GM21786 (cell line): Measurements from ENCODE around the gene SLC19A2.

Experiments used
- ATAC-seq: cut with Tn5 transposase; IDR thresholded peaks from one replicate; pipeline ENCODE4 v1.9.1; 2021; ENCODE audit not compliant: unreplicated experiment

SLC19A2 gene

DNA sequence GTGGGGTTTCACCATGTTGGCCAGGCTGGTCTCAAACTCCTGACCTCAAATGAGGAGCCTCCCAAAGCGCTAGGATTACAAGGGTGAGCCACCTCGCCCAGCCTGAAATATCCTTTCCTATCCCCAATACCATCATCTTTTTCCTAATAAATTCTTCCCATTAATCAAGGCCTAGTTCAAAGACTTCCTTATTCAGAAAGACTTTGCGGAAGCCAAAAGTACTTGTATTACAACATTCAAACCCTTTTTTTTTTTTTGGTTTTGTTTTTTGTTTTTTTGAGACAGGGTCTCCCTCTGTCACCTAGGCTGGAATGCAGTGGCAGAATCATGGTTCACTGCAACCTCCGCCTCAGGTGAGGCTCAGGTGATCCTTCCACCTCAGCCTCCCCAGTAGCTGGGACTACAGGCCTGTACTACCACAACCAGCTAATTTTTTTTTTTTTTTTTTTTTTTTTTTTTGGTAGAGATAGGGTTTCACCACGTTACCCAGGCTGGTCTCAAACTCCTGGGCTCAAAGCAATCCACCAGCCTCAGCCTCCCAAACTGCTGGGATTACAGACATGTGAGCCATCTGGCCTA lies 7.6 kb downstream of the SLC19A2 start:
- ATAC-seq, result no peak

DNA sequence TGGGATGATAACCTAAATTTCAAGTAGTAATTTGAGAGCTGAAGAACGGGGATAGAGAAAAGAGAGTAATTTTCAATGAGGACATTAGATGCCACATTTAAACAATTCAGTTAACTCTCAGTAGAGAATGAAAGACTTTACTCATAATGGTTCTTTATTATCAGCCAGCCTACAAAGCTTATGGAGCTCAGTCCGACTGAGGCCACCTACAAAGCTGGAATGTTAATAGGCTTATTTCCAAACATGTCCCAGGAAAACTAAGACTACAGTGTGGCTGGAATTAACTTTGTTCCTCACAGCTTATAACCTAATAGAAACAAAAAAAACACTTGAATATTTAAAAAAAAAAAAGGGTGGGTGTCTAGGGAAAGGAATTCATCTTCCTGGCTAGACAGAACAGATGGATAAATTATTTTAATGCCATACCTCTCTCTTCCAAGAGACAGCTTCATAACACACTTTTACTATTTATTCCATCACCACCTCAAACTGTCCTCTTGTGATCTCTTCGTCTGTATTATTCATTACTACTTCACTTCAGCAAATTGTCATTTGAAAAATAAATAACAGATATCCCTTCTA lies 9.8 kb downstream of the SLC19A2 start:
- no peak for ATAC-seq

DNA sequence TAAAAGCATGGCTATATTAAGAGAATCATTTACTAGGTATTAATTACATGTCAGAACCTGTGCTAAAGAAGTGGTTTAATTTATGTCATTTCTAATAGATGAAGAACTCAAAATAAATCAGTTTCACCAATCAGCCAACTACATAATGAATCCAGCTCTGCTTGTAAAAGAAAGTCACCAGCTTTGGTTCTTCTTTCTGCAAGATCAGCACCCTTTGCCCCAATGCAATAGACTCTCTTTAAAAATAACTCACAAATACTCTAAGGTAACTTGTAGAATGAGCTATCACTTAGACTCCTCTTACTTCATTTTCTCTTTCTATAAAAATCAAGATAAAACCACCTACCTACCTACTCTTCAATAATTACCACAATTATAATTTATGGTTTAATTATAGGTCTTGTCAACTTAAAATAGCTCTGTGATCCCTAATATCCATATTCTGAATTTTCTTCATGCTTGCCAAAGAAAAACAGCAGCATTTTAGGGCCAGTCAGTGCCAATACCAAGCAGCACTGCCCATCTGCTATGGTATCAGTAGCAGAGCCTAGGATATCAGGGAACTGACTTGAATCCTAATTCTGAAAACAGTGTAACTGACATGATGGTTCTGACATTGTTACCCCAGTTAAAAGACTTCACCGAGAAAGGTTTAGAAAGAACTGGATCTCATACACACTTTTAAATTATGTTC lies 11.3 kb downstream of the SLC19A2 start:
- ATAC-seq, result no peak

DNA sequence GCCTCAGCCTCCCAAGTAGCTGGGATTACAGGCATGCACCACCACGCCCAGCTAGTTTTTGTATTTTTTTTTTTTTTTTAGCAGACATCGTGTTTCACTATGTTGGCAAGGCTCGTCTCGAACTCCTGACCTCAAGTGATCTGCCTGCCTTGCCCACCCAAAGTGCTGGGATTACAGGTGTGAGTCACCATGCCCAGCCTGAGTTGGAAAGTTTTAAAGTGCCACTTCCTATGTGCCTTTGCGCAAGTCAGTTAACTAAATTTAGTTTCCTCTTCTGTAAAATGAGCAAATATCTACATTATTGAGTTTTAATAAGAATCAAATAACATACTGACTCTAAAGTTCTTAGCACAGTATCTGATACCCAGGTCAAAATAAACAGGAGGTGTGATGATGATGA lies 12.4 kb downstream of the SLC19A2 start:
- ATAC-seq, result no peak

DNA sequence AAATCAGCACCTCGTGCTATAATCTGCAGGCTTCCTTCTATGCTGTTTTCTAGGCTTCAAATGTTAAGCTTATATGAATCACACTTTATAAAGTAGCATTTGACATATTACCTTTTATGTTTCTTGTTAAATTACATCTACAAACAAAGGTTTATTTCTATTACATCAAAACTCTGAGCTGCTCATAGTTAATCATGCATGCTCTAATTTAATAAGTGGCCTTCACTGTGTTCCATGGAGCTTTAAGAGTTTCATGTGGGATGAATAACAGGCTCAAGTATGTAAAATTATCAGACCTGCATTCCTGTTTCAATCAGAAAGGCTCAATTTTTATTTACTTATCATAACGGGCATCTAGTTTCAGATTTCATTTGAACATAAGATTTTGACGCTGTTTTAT lies 13.0 kb downstream of the SLC19A2 start:
- no peak for ATAC-seq

DNA sequence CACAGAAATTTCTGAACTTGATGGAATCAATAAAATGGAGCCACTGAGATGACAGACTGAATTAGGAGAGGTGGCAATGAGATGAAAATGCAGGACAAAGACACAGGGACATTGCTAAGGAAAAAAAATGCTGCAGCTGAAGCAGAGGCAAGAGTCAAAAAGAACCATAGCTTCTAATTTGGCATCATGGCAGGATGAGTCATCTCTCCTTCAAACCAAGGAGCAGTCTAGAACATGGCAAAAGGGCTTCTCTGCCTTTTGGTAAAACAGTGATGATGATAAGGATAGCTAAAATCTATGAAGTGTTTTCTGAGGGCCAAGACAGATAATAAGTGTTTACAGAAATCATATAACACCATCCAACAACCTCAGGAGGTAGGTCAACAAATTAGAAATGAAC lies 16.8 kb downstream of the SLC19A2 start:
- no peak for ATAC-seq

DNA sequence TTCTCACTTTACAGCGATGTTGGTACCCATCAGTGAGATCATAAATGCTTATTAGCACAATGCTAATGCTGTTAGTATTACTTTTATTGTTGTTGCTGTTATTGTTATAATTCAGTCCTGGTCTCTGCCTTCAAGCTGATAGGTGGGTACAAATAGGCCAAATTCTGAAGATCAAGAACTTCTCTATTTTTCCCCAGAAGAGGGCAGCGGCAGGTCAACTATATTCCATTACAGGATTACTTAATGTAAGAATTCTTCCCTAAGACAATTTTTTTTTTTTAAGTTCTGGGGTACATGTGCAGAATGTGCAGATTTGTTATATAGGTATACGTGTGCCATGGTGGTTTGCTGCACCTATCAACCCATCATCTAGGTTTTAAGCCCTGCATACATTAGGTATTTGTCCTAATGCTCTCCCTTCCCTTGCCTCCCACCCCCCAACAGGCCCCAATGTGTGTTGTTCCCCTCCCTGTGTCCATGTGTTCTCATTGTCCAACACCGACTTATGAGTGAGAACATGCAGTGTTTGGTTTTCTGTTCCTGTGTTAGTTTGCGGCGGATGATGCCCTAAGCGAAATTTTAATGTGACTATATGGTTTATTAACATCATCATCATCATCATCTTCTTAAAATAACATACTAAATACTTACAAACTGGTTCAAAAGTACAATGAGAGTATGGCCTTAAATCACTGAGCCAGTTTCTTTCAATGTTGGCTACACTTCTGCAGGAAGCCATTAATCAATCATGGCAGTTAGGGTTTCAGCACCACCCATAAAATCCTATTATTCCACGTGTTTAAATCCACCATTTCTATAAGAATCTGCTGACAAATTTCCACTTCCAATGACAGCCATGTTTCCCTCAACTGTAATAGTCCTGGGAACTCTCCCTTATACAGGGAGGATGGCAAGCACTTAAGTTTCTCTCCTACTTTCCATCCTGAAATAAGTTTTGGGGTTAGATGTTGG lies 19.2 kb downstream of the SLC19A2 start:
- ATAC-seq, result no peak

DNA sequence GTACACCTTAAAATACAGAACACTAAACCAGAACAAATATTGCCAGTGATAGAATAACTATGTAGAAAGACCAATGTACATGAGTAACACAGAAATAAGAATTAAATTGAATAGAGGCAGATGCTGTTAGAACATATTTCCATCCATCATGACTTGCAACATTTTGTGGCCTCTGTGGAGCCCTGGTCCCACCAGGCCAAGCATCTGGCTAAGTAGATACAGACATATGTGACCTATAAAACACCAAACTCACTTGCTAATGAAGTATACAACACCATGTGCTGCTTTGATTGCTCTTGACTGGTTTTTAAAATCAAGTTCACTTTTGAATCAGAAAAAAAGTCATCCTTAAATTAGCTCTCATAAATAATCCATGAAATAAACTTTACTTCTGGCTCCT lies 20.5 kb downstream of the SLC19A2 start:
- ATAC-seq, result no peak

DNA sequence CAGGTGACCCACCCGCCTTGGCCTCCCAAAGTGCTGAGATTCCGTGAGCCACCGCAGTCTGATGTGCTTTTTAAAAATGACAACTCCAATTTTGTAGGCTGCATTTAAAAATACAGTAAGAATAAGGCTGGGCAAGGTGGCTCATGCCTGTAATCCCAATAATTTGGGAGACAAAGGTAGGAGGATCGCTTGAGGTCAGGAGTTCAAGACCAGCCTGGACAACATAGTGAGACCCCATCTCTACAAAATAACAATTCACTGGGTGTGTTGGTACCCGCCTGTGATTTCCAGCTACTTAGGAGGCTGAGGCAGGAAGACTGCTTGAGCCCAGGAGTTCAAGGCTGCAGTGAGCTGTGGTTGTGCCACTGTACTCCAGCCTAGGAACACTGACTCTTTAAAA lies 23.4 kb downstream of the SLC19A2 start:
- ATAC-seq, result no peak

DNA sequence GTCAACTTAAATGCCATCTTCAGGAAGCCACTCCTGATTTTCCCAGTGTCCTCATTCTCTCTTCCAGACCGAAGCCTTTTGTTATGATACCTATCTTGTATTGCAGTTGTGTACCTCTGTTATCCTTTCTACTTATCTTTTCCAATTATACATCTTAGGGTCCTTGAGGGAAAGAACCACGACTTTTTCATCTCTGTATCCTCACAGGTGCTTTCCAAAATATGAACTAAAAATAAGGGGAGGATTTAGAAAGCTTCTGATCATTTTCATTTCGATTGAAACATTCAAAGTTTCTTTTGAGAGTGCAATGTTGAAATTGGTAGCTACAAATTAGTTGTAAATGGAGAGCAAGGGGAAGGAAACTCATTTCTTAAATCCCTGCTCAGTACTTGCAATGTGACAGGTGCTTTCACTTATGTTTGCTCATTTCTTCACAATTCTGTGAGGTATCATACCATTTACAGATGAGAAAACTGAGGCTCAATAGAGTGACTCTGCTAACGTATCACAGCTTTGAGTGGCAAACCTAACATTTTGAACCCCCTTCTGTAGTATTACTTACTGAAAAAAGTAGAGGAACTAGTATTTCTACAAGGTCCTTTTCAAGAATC lies 24.2 kb downstream of the SLC19A2 start:
- no peak for ATAC-seq

DNA sequence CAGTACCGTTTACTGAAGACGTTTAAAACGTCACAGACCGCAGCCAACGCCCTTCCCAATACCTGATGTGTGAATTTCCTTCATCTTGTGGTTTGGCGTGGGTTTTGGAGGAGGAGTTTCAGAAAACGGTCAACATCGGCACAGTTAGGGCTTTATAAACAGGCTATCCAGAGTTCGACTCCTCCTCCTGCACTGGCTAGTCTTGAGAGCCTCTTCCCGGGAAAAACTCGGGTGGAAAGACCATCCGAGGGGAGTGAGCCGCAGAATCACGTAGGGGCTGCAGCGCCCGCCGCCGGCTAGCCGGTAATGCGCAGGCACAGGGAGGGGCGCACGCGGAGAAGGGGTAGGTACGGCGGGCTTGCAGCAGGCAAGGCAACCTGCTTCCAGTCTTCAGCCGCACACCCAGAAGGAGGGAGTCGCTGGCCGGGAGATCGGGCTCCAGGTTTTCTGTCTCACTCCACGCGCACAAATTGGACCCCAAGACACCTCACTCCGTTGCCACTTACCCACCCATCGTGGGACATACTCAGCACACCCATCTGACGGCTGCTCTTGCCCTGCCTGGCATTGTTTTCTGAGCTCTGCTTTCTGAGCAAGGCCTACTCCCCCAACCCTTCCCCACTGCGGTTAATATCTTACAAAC lies 25.4 kb downstream of the SLC19A2 start:
- no peak for ATAC-seq

DNA sequence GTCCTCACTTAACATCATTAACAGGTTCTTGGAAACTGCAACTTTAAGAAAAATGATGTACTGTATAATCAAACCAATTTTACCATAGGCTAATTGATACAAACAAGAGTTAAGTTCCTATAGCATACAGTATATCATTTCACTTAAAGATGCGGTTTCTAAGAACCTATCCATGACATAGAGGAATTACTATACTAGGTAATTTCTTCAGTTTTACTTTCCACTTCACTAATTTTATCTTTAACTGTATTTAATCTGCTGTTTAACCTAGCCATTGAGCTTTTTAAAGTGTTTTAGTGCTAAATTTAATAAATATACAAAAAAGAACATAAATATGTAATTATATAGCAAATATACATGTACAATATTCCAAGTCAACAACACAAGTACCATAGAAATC lies 28.3 kb downstream of the SLC19A2 start:
- no peak for ATAC-seq

DNA sequence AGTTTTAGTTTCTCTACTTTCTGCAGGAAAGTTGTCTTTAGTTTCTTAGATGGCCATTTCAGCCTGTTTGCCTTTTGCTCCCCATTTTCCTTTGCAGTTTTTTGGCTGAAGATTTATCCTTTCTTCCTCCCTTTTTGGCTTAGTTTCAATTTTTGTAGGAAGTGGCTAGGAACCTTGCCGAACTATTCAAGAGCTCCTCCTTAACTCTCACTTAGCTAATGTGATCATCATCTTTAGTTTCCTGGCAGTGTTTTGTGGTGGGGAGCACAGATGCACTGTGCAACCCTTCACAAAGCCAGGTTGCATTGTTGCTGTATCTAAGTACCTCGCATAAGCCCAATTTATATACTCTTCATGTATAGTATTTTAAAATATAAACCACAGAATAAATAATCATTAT lies 29.7 kb downstream of the SLC19A2 start:
- no peak for ATAC-seq

DNA sequence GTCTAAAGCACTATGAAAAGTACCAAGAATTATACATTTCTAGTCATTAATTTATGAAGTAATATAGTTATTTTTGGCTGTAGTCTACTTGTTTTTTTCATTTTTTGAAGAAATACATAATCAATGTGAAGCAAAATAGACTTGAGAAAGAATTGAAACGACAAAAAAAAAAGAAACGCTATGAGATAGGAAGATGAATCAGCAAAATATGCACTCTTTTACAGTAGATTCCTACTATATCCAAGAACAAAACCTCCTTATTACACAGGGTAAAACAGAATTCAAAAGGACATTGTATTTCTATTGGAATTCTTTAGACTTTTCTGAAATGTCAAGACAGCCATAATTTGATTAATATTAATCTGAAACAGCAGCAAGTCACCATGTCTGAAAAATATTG lies 32.8 kb downstream of the SLC19A2 start:
- ATAC-seq, result no peak

DNA sequence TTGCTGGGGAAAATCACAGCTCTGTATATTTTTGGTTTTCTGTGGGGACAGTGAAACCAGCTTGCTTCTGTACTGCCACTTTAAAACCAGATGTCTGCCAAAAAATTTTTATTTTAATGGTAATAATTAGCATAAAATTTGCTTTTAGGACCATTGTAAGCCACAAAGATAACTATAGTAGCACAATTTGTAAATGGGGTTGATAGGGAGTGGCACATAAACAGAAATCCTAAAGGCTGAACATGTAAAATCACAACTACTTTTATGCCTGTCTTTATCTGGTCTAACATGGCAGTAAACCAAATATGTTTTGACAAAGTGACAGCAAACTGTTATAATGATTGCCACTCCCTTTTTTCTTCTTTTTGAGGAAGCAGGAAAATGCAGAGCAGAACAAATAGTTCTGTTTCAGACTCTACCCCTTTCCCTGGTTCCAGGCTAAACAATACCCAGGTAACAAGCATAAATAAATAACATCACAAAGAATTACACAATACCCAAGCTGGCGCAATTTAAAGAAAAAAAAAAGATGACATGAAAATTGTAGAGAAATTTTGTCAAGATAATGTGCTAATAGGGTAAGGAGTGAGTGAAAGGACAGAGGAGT lies 34.4 kb downstream of the SLC19A2 start:
- ATAC-seq, result no peak

DNA sequence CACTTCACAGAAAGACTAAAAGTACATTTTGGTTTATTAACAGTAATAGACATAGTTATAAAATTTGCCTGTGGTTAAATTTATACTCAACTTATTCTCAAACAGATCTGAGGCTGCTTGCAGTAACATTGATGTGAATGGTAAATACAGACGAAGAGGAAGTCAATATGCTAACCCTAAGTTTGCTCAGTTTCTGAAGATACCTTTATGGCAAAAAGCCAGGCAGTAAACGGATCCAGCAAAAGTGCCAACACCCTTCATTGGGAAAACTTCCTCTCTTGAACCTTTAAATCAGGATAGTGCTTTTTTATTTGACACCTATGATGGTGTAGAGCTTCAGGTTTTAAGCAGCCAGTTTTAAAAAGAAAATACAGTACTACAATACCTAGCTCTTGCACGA lies 41.8 kb downstream of the SLC19A2 start:
- ATAC-seq, result no peak

DNA sequence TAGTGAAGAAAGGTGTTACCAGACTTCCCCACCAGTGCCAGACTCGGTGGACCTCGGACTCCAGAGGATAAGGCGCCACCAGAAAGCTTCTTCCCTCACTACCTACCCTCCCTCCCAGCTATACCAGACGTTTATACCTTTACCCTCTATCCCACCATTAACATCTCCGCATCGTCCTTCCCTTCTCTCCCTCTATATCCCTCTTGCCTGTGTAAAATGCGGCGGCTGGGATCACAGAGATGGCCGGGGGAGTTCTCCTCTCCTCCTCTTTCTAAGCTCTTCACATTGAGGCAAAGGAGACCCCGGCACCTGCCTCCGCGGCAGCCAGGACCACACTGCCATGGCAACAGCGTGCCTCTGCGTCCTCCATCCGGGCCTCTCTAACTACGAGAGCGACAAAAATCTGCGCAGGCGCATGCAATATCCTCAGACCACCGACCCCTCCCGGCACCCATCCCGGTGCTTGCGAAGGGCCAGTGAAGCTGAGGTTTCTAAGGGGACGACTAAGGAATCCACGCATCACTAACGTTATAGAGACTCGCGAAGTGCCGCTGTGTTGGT lies 58.6 kb downstream of the SLC19A2 start, which contains the start of gene CCDC181:
Gene CCDC181, minus strand, starts transcription at position 394 of the 561 bp plus-strand sequence. CDS start 2,547 bp downstream, outside the sequence.
- peak; percentile 78 for ATAC-seq

DNA sequence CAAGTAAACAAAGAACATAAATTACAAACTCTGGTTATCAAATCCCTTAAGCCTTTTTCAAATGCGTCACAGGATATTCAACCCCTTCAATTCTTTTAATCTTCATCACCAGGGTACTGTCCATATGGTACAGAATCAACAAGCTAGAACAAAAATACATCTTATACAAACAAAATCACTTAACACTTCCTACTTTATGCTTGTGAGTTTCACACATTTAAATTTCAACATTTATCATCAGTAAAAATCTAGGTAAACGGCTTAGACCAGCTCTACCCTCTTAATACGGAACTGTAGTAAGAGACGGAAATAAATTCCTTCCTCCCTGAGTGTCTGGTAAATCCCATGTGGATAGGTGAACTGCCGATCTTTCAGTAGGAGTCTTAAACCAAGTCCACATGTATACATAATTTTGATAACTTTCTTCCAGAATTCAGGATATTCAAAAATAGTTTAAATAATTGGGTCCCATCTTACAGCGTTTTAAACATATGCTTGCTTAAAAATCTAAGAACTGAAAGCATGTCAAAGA lies 59.5 kb downstream of the SLC19A2 start:
- no peak for ATAC-seq

DNA sequence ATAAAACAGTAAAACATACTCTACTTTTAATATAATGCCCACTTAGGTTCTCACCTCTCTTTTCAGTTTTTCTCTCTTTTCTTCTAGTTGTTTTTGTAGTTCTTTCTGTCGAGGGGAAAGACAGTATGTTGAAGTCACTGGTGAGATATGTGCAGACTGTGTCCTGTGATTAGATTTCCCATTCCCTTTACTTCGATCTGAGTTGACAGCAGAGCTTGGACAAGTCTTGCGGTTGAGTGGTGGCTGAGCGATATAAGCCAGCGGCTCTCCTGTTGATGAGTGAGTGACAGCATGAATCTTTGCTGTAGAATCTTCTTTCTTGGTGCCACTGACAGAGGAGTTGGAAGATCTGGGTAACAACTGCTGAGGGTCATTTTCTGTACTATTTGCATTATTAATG lies 64.4 kb downstream of the SLC19A2 start:
- ATAC-seq, result no peak

DNA sequence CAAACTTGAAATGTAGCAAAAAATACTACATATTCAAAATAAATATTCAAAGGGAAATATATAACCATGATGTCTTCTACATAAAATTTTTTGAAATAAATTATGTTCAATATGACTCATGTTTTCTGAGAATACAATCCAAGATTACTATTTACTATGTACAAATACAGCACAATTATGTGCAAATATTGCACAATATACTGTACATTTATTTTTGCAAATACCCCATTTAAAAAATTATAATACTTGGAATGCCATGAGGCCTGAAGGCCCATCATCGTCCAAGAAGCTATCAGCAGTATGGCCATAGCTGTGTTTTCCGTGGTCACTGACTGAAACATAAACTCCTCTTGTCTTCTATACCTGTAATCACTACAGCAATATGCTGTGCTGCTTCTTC lies 70.8 kb downstream of the SLC19A2 start:
- ATAC-seq, result no peak
